Measurements from ENCODE around the gene CTXND1.

- TF ChIP-seq, protein P1, sequence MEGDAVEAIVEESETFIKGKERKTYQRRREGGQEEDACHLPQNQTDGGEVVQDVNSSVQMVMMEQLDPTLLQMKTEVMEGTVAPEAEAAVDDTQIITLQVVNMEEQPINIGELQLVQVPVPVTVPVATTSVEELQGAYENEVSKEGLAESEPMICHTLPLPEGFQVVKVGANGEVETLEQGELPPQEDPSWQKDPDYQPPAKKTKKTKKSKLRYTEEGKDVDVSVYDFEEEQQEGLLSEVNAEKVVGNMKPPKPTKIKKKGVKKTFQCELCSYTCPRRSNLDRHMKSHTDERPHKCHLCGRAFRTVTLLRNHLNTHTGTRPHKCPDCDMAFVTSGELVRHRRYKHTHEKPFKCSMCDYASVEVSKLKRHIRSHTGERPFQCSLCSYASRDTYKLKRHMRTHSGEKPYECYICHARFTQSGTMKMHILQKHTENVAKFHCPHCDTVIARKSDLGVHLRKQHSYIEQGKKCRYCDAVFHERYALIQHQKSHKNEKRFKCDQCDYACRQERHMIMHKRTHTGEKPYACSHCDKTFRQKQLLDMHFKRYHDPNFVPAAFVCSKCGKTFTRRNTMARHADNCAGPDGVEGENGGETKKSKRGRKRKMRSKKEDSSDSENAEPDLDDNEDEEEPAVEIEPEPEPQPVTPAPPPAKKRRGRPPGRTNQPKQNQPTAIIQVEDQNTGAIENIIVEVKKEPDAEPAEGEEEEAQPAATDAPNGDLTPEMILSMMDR (conservative IDR thresholded peaks at IDR 0.05; ENCODE audit: low read length), result no peak
- TF ChIP-seq EZH2phosphoT487 (IDR thresholded peaks at IDR 0.05; ENCODE audit: borderline replicate concordance), result no peak
These were observed 18.4 kb downstream of the CTXND1 start for GRCh38 chr15:80233581-80233980.

Measured in Loucy (cell line).